OCI-LY3 (cell line): ENCODE data around the gene GALNT3.

ENCODE experiments used
- H2AFZ ChIP-seq: fragments of 200-600, 300-600 bp; shearing (Covaris generic); 2 replicates; pipeline ENCODE4 v1.6.0; 2014; ENCODE audit warnings: antibody characterized with exemption, low read depth, low read length
- H3K27ac ChIP-seq: fragments of 200-600, 300-600 bp; sonication (generic); 2 replicates; pipeline ENCODE4 v1.5.1; 2014; ENCODE audit warnings: mild to moderate bottlenecking, low read length, moderate library complexity, mixed read lengths
- H3K27me3 ChIP-seq: fragments of 200-600, 300-600 bp; sonication (generic); 2 replicates; pipeline ENCODE4 v1.6.1; 2014; ENCODE audit warnings: low read depth, low read length, mixed read lengths
- H3K36me3 ChIP-seq: fragments of 200-600, 300-600 bp; sonication (generic); replicated peaks from 2 replicates; pipeline ENCODE3; 2014; ENCODE audit warnings: low read depth, low read length, mixed read lengths
- H3K4me1 ChIP-seq: fragments of 300-600, 200-600 bp; sonication (generic); 2 replicates; pipeline ENCODE4 v1.6.1; 2014; ENCODE audit warnings: low read length, mixed read lengths
- H3K4me2 ChIP-seq: fragments of 200-600, 300-600 bp; sonication (generic); 2 replicates; pipeline ENCODE4 v1.6.1; 2014; ENCODE audit warnings: low read length, mixed read lengths
- H3K4me3 ChIP-seq: fragments of 300-600, 200-600 bp; sonication (generic); 2 replicates; pipeline ENCODE4 v1.5.1; 2014; ENCODE audit warnings: antibody characterized with exemption, mild to moderate bottlenecking, low read length, moderate library complexity
- H3K79me2 ChIP-seq: fragments of 300-600, 200-600 bp; shearing (Covaris generic); 2 replicates; pipeline ENCODE4 v1.6.1; 2014; ENCODE audit warnings: mild to moderate bottlenecking, low read length, mixed read lengths
- H3K9ac ChIP-seq: fragments of 300-600, 200-600 bp; shearing (Covaris generic); 2 replicates; pipeline ENCODE4 v1.6.0; 2014; ENCODE audit warnings: mild to moderate bottlenecking, low read length, moderate library complexity
- H3K9me3 ChIP-seq: fragments of 200-600, 300-600 bp; shearing (Covaris generic); 2 replicates; pipeline ENCODE4 v1.6.1; 2014; ENCODE audit warnings: low read length, mixed read lengths; ENCODE audit not compliant: insufficient read depth
- H4K20me1 ChIP-seq: fragments of 200-600, 300-600 bp; sonication (generic); 2 replicates; pipeline ENCODE4 v1.6.1; 2016; ENCODE audit warnings: low read length, mixed read lengths; ENCODE audit not compliant: insufficient read depth
- EZH2phosphoT487 ChIP-seq: fragments of 200-600 bp; shearing (Covaris generic); IDR thresholded peaks from 2 replicates; pipeline ENCODE4 v1.6.1; 2018; ENCODE audit warnings: antibody characterized with exemption, mixed run types, low read depth
- TF ChIP-seq, protein P1 (sequence below): fragments of 200-600, 300-600 bp; sonication (generic); IDR thresholded peaks from 2 replicates; pipeline ENCODE4 v1.5.1; 2014; ENCODE audit warnings: antibody characterized with exemption, low read length, low read depth

Gene GALNT3

DNA sequence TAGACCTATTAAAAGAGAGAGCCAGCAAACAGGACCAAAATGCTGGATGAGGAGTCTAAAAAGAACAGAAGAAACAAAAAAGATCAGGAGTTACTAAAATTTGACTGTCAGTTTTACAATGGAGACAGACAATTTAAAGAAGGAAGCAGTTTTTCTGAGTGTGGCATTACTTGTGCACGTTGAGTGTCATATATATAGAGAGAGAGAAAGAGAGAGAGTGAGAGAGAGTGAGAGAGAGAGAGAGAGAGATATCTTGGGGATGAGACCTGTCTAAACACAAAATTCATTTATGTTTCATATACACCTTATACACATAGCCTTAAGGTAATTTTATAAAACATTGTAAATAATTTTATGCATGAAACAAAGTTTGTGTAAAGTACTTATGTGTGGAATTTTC, 2.1 kb upstream of the GALNT3 start:
- Histone ChIP-seq H3K4me3 (no peak overlapping the region), H4K20me1 (no peaks in the 10 kb centered on the region), H3K4me2 (no peak overlapping the region), H3K36me3 (no peaks in the 10 kb centered on the region), H3K9ac (no peak overlapping the region), H2AFZ (no peak overlapping the region), H3K9me3 (no peaks in the 10 kb centered on the region), H3K27me3 (peaks cover 25% of the 10 kb centered on the region), H3K79me2 (no peaks in the 10 kb centered on the region), H3K27ac (no peak overlapping the region), H3K4me1 (peaks cover 12% of the 10 kb centered on the region)
- TF ChIP-seq, protein P1, sequence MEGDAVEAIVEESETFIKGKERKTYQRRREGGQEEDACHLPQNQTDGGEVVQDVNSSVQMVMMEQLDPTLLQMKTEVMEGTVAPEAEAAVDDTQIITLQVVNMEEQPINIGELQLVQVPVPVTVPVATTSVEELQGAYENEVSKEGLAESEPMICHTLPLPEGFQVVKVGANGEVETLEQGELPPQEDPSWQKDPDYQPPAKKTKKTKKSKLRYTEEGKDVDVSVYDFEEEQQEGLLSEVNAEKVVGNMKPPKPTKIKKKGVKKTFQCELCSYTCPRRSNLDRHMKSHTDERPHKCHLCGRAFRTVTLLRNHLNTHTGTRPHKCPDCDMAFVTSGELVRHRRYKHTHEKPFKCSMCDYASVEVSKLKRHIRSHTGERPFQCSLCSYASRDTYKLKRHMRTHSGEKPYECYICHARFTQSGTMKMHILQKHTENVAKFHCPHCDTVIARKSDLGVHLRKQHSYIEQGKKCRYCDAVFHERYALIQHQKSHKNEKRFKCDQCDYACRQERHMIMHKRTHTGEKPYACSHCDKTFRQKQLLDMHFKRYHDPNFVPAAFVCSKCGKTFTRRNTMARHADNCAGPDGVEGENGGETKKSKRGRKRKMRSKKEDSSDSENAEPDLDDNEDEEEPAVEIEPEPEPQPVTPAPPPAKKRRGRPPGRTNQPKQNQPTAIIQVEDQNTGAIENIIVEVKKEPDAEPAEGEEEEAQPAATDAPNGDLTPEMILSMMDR = no peak
- TF ChIP-seq EZH2phosphoT487 = no peak

DNA sequence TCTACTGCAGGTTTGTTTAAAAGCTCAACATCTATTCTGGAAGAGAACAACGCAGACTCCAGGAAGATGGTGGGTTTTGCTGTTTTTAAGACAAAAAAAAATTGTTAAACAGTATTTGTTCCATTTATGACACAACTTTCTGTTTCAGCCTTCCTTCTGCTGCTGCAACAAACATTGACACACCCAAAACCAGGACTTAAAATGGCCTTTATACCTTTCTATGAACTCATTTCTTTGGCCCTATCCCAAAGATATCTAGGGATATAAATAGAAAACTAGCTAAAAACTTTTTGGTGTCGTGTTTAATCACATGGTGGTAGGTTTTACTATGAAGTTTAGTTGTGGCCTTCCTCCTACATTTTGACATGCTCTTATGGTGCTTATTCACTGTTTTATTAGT, 964 bp upstream of the GALNT3 start:
- H2AFZ ChIP-seq = peak overlapping the region; percentile 76
- no peaks in the 10 kb centered on the region for H4K20me1 ChIP-seq
- no peak for TF ChIP-seq EZH2phosphoT487
- TF ChIP-seq, protein P1 = no peak
- no peak overlapping the region for H3K27ac ChIP-seq
- H3K4me3 ChIP-seq = peak overlapping the region; percentile 88
- 0 out of 2 replicates have a peak overlapping the region, but pooled peaks have one; percentile 50 for H3K9ac ChIP-seq
- H3K4me1 ChIP-seq = peaks cover 12% of the 10 kb centered on the region
- peaks cover 25% of the 10 kb centered on the region for H3K27me3 ChIP-seq
- no peaks in the 10 kb centered on the region for H3K79me2 ChIP-seq
- no peaks in the 10 kb centered on the region for H3K9me3 ChIP-seq
- H3K36me3 ChIP-seq = no peaks in the 10 kb centered on the region
- H3K4me2 ChIP-seq = peak overlapping the region; percentile 96

DNA sequence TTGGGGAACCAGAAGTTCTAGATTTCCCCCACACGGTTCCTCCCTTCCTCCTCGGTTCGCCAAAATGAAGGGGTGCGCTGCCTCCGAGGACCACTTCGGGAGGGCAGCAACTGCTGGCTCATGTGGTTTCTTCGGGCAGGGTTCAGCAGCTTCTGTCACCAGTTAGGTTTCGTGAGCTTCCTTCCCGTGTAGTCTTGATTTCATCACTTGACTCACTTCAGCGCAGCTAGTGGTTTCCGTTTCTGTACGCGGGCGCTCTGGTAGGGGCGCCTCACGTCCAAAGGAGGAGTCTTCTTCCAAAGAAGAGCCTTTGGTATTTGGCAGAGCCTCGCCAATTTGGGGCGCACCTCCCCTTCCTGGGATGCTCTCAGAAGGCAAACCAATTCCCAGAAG, 485 bp upstream of the GALNT3 start:
- Histone ChIP-seq H3K9ac (peak overlapping the region; percentile 50; the same call in 1 of the 2 replicates), H3K4me3 (peak overlapping the region; percentile 88), H3K4me1 (peaks cover 12% of the 10 kb centered on the region), H3K9me3 (no peaks in the 10 kb centered on the region), H3K36me3 (no peaks in the 10 kb centered on the region), H3K79me2 (no peaks in the 10 kb centered on the region), H4K20me1 (no peaks in the 10 kb centered on the region), H3K4me2 (peak overlapping the region; percentile 96), H3K27ac (no peak overlapping the region), H3K27me3 (peaks cover 25% of the 10 kb centered on the region), H2AFZ (peak overlapping the region; percentile 76)
- TF ChIP-seq, protein P1 = no peak
- no peak for TF ChIP-seq EZH2phosphoT487

DNA sequence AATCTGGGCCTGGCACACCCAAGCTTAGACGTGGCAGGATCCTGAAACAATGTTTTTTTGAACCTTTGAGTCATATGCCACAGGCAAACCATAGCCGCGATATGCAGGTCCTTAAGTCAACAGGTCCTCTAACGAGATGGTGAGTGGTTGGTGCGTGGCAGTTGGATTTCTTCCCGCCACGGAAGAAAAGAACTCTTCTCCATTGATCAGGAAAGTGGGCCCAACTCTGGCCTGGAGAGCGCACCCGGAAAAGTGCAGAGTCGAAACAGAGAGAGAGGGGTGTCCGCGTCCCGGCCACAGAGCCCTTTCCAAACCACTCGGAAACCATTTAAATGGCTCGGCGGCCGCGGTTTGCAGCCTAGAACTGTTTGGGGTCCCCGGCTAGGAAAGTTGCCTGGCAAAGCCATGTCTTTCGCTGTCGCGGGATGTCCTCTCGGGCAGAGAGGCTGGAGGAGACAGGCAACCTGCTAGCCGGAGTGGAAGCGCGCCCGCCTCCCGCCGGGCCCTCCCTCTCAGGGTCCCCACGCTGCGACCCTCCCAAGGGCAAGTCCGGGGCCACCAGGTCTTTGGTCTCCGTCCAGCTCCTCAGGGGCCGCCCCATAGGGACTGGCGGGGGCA, 777 bp downstream of the GALNT3 start:
- no peaks in the 10 kb centered on the region for H3K9me3 ChIP-seq
- H3K27ac ChIP-seq = no peak overlapping the region
- peak overlapping the region; percentile 88 for H3K4me3 ChIP-seq
- no peaks in the 10 kb centered on the region for H3K36me3 ChIP-seq
- peak overlapping the region; percentile 50 for H3K9ac ChIP-seq
- H3K4me1 ChIP-seq = peaks cover 12% of the 10 kb centered on the region
- TF ChIP-seq, protein P1 = no peak
- no peaks in the 10 kb centered on the region for H4K20me1 ChIP-seq
- H2AFZ ChIP-seq = peak overlapping the region; percentile 76
- H3K79me2 ChIP-seq = no peaks in the 10 kb centered on the region
- peaks cover 25% of the 10 kb centered on the region for H3K27me3 ChIP-seq
- peak overlapping the region; percentile 96 for H3K4me2 ChIP-seq
